ENCODE results near the gene POC1B.

DNA sequence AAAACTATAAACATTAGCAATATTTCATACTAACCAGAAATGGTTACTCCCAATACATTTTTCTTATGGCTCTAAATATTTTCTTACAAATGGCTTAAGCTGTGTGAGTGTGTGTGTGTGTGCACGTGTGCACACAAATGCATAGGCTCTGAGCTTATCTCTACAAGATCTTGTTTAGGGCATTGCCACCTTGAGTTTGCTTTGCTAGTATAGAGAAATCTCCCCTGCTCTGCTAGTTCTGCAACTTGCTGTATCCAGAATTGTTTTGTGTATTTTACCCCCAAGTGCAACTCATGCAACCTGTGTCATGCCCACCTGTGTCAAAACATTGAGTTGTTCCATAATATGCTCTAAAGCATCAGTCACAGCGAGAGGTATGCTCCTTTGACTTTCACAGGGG lies 101.0 kb downstream of the POC1B start:
- TF ChIP-seq, protein P1, sequence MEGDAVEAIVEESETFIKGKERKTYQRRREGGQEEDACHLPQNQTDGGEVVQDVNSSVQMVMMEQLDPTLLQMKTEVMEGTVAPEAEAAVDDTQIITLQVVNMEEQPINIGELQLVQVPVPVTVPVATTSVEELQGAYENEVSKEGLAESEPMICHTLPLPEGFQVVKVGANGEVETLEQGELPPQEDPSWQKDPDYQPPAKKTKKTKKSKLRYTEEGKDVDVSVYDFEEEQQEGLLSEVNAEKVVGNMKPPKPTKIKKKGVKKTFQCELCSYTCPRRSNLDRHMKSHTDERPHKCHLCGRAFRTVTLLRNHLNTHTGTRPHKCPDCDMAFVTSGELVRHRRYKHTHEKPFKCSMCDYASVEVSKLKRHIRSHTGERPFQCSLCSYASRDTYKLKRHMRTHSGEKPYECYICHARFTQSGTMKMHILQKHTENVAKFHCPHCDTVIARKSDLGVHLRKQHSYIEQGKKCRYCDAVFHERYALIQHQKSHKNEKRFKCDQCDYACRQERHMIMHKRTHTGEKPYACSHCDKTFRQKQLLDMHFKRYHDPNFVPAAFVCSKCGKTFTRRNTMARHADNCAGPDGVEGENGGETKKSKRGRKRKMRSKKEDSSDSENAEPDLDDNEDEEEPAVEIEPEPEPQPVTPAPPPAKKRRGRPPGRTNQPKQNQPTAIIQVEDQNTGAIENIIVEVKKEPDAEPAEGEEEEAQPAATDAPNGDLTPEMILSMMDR (conservative IDR thresholded peaks at IDR 0.05; ENCODE audit: low read depth, low read length): no peak
- no peak for TF ChIP-seq EZH2 (IDR thresholded peaks at IDR 0.05; ENCODE audit: borderline replicate concordance, low read depth, low read length, poor library complexity, severe bottlenecking)

All from A673 (cell line).